Stimulated activated CD4-positive, alpha-beta T cell treated with anti-CD3 and anti-CD28 coated beads, Interleukin-4, amount 100 ng/mL, for 4 hours (primary cell): ENCODE data around the gene ALDH7A1.
"Not testable (repeated sequence)": the region's sequence is repeated elsewhere in the genome, so short reads cannot be mapped to it uniquely, and the experiment has no call there.

Experiments
- DNase-seq, 2 experiments: peaks; one replicate each; pipeline ENCODE4 v3.0.0-alpha.2; 2020

The ALDH7A1 gene

GRCh38 chr5:126594748-126595485, at the start of gene ALDH7A1:
Gene ALDH7A1, minus strand, starts transcription at chr5:126595219. Its CDS starts 21 bp downstream, at chr5:126595198.
- peak; percentile 15 to 47 for DNase-seq

- DNase-seq = no peak
These were observed 46.4 kb upstream of the ALDH7A1 start for GRCh38 chr5:126641387-126641786.

DNA sequence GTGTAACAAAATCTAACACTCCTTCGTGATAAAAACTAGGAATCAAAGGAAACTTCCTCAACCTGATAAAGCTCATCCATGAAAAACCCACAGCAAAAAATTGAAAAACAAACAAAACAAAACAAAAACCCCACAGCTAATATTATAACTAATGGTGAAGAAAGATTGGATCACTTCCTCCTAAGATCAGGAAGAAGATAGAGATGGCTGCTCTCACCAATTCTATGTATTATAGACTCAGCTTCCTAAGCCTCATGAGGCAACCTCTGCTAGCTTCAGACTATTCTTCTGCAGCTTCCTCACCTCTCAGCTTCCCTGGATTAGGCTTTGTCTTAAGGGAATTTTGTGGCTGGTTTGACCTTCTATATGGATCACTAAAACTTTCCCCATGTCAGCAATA, 45.8 kb upstream of the ALDH7A1 start:
- no peak for DNase-seq

DNA sequence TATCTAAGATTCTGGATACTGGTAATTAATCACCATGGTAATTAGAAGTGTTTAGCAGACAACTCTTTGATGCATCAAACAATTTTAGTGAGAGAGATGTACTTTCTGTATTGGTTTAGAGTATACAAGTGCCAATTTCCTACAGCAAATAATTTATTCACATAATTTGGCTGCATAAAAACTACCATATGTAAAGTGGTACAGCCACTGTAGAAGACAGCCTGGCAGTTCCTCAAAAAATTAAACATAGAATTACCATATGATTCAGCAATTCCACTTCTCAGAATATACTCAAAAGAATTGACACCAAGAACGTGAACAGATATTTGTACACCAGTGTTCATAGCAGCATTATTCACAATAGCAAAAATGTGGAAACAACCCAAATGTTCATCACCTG, 41.9 kb upstream of the ALDH7A1 start:
- no peak for DNase-seq

GRCh38 chr5:126635585-126635984, 40.6 kb upstream of the ALDH7A1 start:
- no peak for DNase-seq

DNA sequence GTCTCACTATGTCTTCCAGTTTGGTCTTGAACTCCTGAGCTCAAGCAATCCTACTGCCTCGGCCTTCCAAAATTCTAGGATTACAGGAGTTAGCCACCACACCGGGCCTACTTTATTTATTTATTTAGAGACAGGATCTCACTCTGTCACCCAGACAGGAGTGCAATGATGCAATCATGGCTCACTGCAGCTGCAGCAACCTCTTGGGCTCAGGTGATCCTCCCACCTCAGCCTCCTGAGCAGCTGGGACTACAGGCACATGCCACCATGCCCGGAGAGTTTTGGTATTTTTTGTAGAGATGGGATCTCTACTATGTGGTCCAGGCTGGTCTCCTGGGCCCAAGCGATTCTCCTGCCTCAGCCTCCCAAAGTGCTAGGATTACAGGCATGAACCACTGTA, 38.5 kb upstream of the ALDH7A1 start:
- DNase-seq = no peak

GRCh38 chr5:126631920-126632319, 36.9 kb upstream of the ALDH7A1 start:
- DNase-seq = no peak

GRCh38 chr5:126628102-126628501, 33.1 kb upstream of the ALDH7A1 start:
- no peak for DNase-seq

- DNase-seq = no peak
These were observed 29.5 kb upstream of the ALDH7A1 start for GRCh38 chr5:126624534-126624933.

GRCh38 chr5:126619781-126620180, 24.8 kb upstream of the ALDH7A1 start:
- DNase-seq = no peak

- not testable (repeated sequence) for DNase-seq
These were observed 22.6 kb upstream of the ALDH7A1 start for GRCh38 chr5:126617603-126618002.

- DNase-seq = no peak
These were observed 20.3 kb upstream of the ALDH7A1 start for GRCh38 chr5:126615286-126615685.

DNA sequence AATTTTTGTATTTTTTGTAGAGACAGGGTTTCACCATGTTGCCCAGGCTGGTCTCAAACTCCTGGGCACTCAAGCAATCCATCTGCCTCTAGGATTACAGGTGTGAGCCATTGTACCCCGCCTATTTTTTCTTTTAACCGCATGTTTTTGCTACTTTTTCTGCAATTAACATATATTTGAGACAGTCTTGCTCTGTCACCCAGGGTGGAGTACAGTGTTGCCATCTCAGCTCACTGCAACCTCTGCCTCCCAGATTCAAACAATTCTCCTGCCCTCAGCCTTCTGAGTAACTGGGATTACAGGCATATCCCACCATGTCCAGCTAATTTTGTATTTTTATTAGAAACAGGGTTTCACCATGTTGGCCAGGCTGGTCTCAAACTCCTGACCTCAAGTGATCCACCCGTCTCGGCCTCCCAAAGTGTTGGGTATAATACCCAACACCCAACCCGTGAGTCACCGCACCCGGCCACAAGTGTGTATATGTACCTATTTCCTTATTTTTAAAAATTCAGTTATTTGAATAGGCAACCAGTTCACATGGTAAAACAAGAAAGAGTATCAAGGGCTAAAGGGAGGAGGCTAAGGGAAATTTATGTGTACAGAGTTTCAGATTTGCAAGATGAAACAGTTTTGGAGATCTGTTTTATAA, 19.0 kb upstream of the ALDH7A1 start:
- no peak for DNase-seq

DNA sequence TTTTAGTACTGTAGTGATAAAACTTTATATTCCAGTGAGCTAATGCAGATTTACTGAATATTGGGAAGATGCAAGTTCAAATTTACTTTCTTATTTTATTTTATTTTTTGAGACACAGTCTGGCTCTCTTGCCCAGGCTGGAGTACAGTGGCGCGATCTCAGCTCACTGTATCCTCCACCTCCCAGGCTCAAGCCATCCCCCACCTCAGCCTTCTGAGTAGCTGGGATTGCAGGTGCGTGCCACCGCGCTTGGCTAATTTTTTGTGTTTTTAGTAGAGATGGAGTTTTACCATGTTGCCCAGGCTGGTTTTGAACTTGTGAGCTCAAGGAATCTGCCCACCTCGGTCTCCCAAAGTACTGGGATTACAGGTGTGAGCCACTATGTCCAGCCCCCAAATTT, 15.6 kb upstream of the ALDH7A1 start:
- no peak for DNase-seq

GRCh38 chr5:126610160-126610559, 15.1 kb upstream of the ALDH7A1 start:
- DNase-seq = no peak

- no peak for DNase-seq
These were observed 10.5 kb upstream of the ALDH7A1 start for GRCh38 chr5:126605525-126605924.

GRCh38 chr5:126603402-126603991, 8.5 kb upstream of the ALDH7A1 start:
- DNase-seq = no peak

DNA sequence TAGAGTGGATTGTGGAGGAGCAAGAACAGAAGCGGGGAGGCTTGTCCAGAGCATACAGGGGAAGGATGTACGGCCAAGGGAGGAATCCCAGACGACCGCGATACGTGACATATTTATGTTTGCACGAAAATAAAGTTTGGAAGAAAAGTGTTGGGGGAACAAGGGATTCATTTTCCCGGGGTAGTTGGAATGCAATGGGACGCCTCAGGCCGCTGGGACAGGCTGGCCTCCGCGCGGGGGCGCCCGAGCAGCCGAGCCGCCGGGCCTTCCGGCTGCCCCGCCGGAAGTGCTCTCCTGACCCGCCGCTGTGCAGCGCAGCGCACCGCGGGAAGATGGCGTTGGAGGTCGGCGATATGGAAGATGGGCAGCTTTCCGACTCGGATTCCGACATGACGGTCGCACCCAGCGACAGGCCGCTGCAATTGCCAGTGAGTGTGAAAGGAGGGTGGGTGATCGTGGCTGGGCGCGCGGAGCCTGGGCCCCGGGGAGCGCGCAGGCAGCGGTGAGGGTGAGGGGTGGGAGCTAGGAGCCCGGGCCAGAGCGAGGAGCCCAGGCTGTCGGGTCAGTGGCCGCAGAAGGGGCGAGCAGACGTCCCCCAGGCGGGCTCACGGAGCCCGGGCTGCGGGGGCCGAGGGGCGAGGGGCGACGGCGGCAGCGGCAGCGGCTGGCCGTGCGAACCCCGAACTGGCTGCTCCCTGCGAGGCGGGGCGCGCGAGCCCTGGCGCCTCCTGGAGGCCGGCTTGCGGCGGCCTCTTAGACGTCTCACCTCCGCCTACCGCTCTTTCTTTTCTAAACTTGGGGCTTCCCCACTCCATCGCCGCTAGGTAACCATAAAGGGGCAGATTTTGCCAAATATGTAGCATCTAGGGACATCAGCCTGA, 5.9 kb upstream of the ALDH7A1 start, which contains the start of gene PHAX:
PHAX (plus strand) TSS at position 317 of the 881 bp plus-strand sequence; CDS start at position 333, 16 bp downstream.
- DNase-seq = peak; percentile 67 to 76

DNA sequence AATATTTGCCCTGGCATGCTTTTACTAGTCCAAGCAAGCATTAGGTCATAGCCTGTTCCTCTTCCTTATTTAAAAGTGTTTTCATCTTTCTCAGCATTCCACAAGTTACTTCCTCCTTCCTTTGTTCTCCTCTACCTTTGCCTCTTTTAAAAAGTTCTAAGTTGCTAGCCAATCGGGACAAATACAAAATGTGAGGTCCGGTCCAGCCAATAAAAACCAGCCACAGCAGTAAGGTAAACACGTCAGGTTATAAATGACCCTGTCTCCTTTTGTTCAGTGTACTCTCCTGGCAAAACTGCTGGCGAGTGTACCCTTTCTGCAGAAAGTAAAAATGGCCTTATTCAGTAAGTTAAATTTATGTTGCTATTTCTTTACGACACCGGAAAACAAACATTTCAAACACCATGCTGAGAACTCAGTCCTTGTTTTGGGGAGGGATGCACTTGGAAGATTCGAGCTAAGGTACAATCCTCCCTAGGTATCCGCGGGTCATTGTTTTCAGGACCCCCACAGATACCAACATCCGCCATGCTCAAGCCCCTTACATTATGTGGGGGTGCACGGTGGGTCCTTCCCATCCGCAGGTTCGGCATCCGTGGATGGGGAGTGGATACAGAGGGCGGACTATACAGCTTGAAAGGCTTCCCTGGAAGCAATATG, 5.1 kb upstream of the ALDH7A1 start:
- not testable (repeated sequence) for DNase-seq

GRCh38 chr5:126599499-126599898, 4.5 kb upstream of the ALDH7A1 start:
- no peak for DNase-seq

DNA sequence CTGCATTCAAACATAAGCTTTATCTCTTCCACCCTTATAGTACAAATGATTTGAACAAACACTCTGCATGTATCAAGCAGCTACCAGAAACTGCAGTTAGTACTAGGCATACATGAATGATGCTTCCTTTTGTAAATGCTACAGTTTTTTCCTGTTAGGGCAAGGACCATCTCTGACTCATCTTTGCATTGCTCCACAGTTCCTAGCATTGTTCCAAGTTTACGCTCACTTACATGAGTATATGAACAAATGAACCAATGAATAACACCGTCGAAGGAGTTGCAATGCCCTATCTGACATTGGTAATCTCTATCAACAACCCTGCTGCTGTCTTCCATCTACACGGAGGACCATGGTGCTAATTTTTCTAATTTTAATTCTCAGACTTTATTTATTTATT, 2.1 kb upstream of the ALDH7A1 start:
- no peak for DNase-seq

DNA sequence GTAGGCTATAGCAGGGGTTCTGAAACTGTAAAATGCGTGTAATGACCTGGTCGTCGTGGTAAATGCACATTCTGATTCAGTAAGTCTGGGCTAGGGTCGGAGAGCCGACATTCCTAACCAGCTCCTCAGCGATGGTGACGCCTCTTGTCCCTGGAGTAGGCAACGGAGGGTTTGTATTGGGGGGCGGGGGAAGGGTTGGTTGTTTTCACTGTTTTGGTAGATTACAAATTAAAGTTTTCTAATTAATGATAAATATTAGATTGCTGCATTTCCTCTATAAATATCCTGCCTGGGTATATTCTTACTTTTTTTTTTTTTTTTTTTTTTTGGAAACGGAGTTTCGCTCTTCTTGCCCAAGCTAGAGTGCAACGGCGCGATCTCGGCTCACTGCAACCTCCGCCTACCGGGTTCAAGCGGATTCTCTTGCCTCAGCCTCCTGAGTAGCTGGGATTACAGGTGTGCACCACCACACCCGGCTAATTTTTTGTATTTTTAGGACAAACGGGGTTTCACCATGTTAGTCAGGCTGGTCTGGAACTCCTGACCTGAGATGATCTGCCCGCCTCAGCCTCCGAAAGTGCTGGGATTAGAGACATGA, 566 bp upstream of the ALDH7A1 start:
- DNase-seq = no peak
